ENCODE results near the gene CSRNP3.

DNA sequence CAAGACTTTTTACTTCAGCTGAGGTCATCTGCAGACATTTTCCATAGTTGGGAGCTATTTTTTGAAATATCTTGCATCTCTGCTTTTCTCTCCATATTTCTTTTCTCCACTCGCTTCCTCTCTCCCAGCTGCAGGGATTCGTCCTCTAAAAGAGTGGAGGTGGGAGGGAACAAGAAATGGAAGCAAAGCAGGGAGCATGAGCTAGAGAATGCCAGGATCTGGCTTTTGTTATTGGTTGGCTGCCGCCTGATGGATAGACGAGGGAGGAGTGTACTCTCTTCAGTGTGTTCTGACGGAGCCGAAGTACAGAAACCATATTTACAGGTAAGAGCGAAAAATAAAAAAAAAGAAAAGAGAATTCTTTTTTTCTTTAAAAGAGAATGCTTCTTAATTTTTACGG, at the start of gene CSRNP3:
- no peak for TF ChIP-seq ZBTB7A (IDR thresholded peaks at IDR 0.05; ENCODE audit: low read depth)
- no peak for TF ChIP-seq EP300 (IDR thresholded peaks at IDR 0.05; ENCODE audit: borderline replicate concordance)
- TF ChIP-seq YY1 (IDR thresholded peaks at IDR 0.05; ENCODE audit: low read depth): 0 out of 2 replicates have a peak, but pooled peaks have one; percentile 32
- TF ChIP-seq, protein P1, sequence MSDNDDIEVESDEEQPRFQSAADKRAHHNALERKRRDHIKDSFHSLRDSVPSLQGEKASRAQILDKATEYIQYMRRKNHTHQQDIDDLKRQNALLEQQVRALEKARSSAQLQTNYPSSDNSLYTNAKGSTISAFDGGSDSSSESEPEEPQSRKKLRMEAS (IDR thresholded peaks at IDR 0.05): peak; percentile 53
- TF ChIP-seq TAF1 (IDR thresholded peaks at IDR 0.05; ENCODE audit: low read depth): no peak
- no peak for TF ChIP-seq FOXM1 (IDR thresholded peaks at IDR 0.05; ENCODE audit: borderline replicate concordance, low read depth)
- no peak for TF ChIP-seq TCF12 (IDR thresholded peaks at IDR 0.05; ENCODE audit: low read depth)
- TF ChIP-seq CREB1 (IDR thresholded peaks at IDR 0.05; ENCODE audit: low read depth): no peak
- no peak; the same call in 1 of the 2 replicates for TF ChIP-seq TEAD4 (IDR thresholded peaks at IDR 0.05)
- no peak for TF ChIP-seq EGR1 (IDR thresholded peaks at IDR 0.05)
- no peak for TF ChIP-seq RAD21 (IDR thresholded peaks at IDR 0.05; ENCODE audit: low read depth)
